HG02623 (cell line): Measurements from ENCODE around the gene ALDH1A3.

Experiments used
- ATAC-seq: cut with Tn5 transposase; IDR thresholded peaks from one replicate; pipeline ENCODE4 v1.9.1; 2021; ENCODE audit warnings: moderate library complexity; ENCODE audit not compliant: unreplicated experiment

The ALDH1A3 gene

DNA sequence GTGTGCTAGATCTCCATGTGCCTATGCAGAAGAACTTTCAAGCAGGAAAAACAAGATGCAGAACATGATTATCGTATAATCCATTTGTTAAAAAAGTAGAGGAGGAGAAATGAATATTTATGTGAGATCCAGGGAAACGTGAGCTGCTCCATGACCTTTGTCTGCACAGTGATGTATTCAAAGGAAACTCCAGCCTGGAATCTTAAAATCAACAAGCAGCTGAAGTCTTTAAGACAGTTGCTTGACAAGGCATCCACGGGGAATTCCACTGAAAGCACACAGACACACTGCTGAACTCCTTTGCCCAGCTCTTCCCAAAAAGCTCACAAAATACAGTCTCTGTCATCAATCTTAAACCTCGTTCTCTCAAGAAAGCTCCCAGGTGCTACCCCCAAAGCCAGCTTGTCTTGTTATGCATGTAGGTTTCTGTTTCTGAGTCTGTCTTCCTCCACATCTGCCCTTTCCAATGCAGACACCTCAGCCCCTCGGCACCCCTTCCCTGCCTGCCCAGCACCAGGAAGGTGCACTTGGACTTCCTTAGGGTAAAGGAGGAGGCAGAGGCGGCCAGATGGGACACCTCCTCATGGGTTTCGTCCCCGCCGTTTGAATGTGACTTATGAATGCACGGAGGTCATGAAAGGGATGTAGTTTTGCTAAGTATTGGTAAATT lies 68.3 kb downstream of the ALDH1A3 start:
- ATAC-seq = no peak

DNA sequence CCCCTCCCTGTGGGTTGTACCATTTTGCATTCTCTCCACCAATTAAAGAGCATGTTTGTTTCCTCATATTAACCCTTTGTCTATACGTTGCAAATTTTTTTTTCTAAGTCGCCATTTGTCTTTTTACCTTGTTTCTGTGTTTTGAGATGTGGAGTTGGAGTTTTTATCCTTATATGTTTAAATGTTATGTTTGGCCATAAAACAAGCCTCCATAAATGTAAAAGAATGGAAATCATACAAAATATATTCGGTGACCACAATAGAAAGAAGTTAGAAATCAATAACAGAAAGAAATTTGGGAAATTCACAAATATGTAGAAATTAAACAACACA lies 68.8 kb downstream of the ALDH1A3 start:
- ATAC-seq = no peak

DNA sequence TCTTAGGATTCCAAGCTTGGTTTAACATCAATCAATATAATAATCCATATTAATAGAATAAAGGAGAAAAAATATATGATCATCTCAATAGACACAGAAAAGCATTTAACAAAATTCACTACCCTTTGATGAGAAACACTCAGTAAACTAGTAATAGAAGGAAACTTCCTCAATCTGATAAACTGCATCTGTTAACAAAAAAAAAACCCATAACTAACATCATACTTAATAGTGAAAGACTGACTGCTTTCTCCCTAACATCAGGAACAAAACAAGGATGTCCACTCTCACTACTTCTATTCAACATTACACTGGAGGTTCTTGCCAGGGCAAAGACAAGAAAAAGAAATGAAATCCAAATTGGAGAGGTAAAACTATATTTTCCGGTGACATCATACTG lies 70.1 kb downstream of the ALDH1A3 start:
- ATAC-seq = no peak

DNA sequence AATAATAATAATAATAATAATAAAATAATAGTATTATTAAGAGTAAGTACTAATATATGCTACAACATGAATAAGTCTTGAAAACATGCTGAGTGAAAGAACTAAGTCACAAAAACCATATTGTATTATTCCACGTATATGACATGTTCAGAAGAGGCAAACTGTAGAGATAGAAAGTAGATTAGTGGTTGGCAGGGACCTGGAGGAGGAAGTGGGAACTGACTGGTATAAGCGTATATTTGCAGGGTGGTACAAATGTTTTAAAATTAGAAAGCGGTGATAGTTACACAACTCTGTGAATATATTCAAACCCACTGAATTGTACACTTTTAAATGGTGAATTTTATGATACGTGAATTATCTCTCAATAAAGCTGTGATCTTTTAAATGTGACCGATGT lies 72.3 kb downstream of the ALDH1A3 start:
- no peak for ATAC-seq

DNA sequence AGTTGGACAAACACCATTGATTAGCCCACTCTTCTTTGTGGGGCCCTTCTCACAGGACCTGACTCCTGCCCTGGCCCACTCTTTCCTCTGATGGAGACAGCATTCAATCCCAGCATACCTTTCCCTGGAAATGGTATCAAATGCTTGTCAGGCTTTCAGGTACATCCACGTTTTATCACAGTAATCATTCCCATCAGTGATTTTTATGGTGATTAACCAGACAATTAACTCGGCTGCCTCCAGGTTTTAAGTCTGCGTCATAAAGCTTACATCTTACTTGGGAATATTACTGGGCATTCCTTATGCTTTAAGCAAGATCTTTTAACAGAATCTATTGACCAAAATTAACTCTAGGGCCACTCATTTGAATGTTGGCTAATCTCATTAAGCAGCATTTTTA lies 72.9 kb downstream of the ALDH1A3 start:
- ATAC-seq = no peak

DNA sequence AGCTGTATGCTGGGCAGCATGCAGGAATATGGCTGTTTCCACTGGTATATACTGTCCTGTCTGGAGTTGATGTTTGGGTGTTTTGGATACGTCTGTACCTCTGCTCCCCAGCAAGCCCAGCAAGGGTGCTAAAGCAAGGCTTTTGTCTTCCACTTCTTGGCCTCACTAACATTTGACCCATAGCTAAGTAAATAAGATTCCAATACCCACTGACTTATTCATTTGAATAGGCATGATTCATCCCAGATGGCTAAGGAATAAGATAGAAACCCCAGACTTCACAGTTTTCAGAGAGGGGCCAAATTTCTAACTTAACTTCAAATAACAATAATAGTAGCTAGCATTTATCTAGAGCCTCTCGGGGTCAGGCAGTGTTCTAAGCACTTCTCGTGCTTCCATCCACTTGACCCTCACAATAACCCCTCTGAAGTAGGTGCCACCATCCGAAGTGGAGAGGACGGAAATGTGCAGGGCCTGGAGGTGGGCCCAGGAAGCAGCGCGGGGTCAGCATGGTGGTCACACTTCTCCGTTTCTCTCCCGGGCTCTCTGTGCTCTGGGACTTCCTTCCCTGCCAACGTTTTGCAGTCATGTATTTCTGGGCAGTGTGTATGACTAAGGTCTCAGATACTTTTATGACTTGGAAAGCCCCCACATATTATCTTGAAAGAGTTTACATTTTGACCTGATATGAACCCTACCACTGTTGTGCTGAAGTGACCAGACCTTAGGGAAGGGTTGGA lies 78.9 kb downstream of the ALDH1A3 start:
- no peak for ATAC-seq

GRCh38 chr15:100959066-100960050 lies 79.7 kb downstream of the ALDH1A3 start:
- no peak for ATAC-seq
